Prostate gland (tissue), 2 donors: ENCODE results near the gene YJU2.

Experiments used
- POLR2AphosphoS5 ChIP-seq: sonication (generic); formaldehyde crosslinking; IDR thresholded peaks from one replicate; pipeline ENCODE4 v1.6.1; 2017; ENCODE audit warnings: antibody characterized with exemption
- TF ChIP-seq, protein P1 (sequence below), 4 experiments: fragments of 200-600 bp in 2 of 4; fragments of 450-650 bp in 2 of 4; sonication (generic) in 2 of 4; IDR thresholded peaks; 1 replicate in 3 of 4; 2 replicates in 1 of 4; pipeline ENCODE4 v1.5.1; 2016 to 2019; ENCODE audit warnings: antibody characterized with exemption in 4 of 4, mild to moderate bottlenecking in 2 of 4, moderate library complexity in 2 of 4

DNA sequence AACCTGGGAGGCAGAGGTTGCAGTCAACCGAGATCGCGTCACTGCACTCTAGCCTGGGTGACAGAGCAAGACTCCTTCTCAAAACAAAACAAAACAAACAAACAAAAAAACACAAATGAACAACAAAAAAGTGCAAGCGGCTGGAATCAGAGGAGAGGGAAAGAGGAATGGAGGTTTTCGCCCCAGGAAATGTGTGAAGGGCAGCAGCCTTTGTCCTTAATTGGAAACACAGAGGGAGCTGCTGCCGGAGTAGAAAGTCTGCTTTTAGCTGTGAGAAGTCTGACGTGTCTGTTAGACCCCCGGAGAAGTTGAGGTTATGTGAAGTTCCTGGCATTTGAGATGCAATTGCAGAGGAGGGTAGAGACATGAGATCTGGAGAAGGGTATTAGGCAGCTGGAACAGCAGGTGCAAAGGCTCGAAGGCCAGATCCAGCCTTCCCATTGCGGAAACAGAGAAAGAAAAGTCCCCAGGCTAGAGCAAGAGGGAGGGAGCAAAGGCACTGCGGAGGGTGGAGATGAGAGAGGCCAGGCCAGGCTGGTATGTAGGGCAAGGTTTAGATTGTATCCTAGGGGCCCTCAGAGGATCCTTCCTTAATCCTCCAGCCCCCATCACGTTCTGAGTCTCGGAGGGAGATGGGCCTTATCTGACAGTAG is 54.8 kb downstream of the YJU2 start:
- TF ChIP-seq POLR2AphosphoS5 = no peak
- TF ChIP-seq, protein P1, sequence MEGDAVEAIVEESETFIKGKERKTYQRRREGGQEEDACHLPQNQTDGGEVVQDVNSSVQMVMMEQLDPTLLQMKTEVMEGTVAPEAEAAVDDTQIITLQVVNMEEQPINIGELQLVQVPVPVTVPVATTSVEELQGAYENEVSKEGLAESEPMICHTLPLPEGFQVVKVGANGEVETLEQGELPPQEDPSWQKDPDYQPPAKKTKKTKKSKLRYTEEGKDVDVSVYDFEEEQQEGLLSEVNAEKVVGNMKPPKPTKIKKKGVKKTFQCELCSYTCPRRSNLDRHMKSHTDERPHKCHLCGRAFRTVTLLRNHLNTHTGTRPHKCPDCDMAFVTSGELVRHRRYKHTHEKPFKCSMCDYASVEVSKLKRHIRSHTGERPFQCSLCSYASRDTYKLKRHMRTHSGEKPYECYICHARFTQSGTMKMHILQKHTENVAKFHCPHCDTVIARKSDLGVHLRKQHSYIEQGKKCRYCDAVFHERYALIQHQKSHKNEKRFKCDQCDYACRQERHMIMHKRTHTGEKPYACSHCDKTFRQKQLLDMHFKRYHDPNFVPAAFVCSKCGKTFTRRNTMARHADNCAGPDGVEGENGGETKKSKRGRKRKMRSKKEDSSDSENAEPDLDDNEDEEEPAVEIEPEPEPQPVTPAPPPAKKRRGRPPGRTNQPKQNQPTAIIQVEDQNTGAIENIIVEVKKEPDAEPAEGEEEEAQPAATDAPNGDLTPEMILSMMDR (IDR thresholded peaks at IDR 0.05) = no peak
